Esophagus muscularis mucosa (tissue), 4 donors: ENCODE data around the gene CDC34. TPM values are rescaled to one million over a fixed set of nuclear protein-coding genes. Genes with fewer than 3 reads are reported as not detected.

ENCODE experiments used
- DNase-seq: peaks from one replicate; pipeline ENCODE4 v3.0.0-alpha.2; 2017; ENCODE audit errors: extremely low spot score
- H3K27ac ChIP-seq, 4 donors: fragments of 200-600 bp; sonication (generic); replicated peaks in 1 of 4; 1 replicate in 3 of 4; 2 replicates in 1 of 4; pipeline ENCODE4 v1.5.1; 2016 to 2019; ENCODE audit warnings: mild to moderate bottlenecking in 1 of 4
- H3K27me3 ChIP-seq, 4 donors: fragments of 200-600 bp; sonication (generic); one replicate each; pipeline versions ENCODE4 v1.5.1 to v1.6.0; 2016 to 2019
- H3K36me3 ChIP-seq, 4 donors: fragments of 200-600 bp; sonication (generic); one replicate each; pipeline ENCODE4 v1.5.1; 2016 to 2019
- H3K4me1 ChIP-seq, 4 donors: fragments of 200-600 bp; sonication (generic); one replicate each; pipeline ENCODE4 v1.5.1; 2016 to 2019
- H3K4me3 ChIP-seq, 4 donors: fragments of 200-600 bp; sonication (generic); 1 replicate in 2 of 4; 2 replicates in 2 of 4; pipeline ENCODE4 v1.5.1; 2016 to 2019; ENCODE audit warnings: mild to moderate bottlenecking in 4 of 4, moderate library complexity in 1 of 4
- H3K9me3 ChIP-seq, 4 donors: fragments of 200-600 bp; sonication (generic); 1 replicate in 3 of 4; 2 replicates in 1 of 4; pipeline ENCODE4 v1.5.1; 2016 to 2019
- EP300 ChIP-seq: sonication (generic); formaldehyde crosslinking; IDR thresholded peaks from one replicate; pipeline ENCODE4 v1.6.1; 2017; ENCODE audit warnings: antibody characterized with exemption
- POLR2A ChIP-seq: fragments of 450-650 bp; IDR thresholded peaks from one replicate; pipeline ENCODE4 v1.6.1; 2017; ENCODE audit warnings: antibody characterized with exemption, moderate library complexity, mild to moderate bottlenecking, low read depth
- POLR2AphosphoS5 ChIP-seq, 2 donors: sonication (generic); formaldehyde crosslinking; IDR thresholded peaks; one replicate each; pipeline ENCODE4 v1.6.1; 2017; ENCODE audit warnings: antibody characterized with exemption in 2 of 2
- WGBS: methylation state at CpG from one replicate; pipeline ENCODE4 v1.1.5; 2018; 5-methylcytosine and 5-hydroxymethylcytosine counted together
- intact Hi-C: fragments of 100-400 bp; cut with DNase I; formaldehyde crosslinking; loops from one replicate; pipeline ENCODE4 v1.15.1; 2023
- total RNA-seq, 4 donors: library from RNA; depleted of rRNA; stranded (reverse); fragments of >200 nt; gene quantifications; one replicate each; pipeline versions ENCODE4 v1.1.0 to v1.2.1, GENCODE V29; 2016
- TF ChIP-seq, protein P1 (sequence below), 3 experiments: fragments of 200-600 bp in 2 of 3; fragments of 450-650 bp in 1 of 3; sonication (generic) in 2 of 3; IDR thresholded peaks; one replicate each; pipeline ENCODE4 v1.5.1; 2017 to 2019; ENCODE audit warnings: antibody characterized with exemption in 3 of 3, mild to moderate bottlenecking in 2 of 3, moderate library complexity in 1 of 3

CDC34 gene
- total RNA-seq, 4 donors from 2014 or later = 62.5 to 100 (median 76.2) TPM

- DNase-seq = no peak
- H3K27me3 ChIP-seq = peaks cover 0 to 36% (median 0%) of the 10 kb centered on the region in 4 donors
- H3K4me1 ChIP-seq = peaks cover 11 to 28% (median 25%) of the 10 kb centered on the region in 4 donors
- no peak for TF ChIP-seq POLR2A
- no peak for TF ChIP-seq EP300
- TF ChIP-seq, protein P1, sequence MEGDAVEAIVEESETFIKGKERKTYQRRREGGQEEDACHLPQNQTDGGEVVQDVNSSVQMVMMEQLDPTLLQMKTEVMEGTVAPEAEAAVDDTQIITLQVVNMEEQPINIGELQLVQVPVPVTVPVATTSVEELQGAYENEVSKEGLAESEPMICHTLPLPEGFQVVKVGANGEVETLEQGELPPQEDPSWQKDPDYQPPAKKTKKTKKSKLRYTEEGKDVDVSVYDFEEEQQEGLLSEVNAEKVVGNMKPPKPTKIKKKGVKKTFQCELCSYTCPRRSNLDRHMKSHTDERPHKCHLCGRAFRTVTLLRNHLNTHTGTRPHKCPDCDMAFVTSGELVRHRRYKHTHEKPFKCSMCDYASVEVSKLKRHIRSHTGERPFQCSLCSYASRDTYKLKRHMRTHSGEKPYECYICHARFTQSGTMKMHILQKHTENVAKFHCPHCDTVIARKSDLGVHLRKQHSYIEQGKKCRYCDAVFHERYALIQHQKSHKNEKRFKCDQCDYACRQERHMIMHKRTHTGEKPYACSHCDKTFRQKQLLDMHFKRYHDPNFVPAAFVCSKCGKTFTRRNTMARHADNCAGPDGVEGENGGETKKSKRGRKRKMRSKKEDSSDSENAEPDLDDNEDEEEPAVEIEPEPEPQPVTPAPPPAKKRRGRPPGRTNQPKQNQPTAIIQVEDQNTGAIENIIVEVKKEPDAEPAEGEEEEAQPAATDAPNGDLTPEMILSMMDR (IDR thresholded peaks at IDR 0.05) = no peak
- no peak for TF ChIP-seq POLR2AphosphoS5 (IDR thresholded peaks at IDR 0.05)
- WGBS = 88% methylated on average over 21 of the region's 22 CpGs
- H3K27ac ChIP-seq = no peak overlapping the region
- intact Hi-C loops = loop anchor here (10.0 kb wide), 1 partner anchor 100 kb away; no protein-coding TSS in a partner anchor
- H3K4me3 ChIP-seq = no peak overlapping the region
- no peaks in the 10 kb centered on the region for H3K9me3 ChIP-seq
- no peaks in the 10 kb centered on the region for H3K36me3 ChIP-seq
Measured at GRCh38 chr19:485077-485476, 46.5 kb upstream of the CDC34 start.

- DNase-seq = no peak
- intact Hi-C loops = loop anchor here (10.0 kb wide), 1 partner anchor 101 kb away; no protein-coding TSS in a partner anchor
- H3K4me1 ChIP-seq = peaks cover 11 to 29% (median 25%) of the 10 kb centered on the region in 4 donors
- H3K4me3 ChIP-seq = no peak overlapping the region
- H3K36me3 ChIP-seq = no peaks in the 10 kb centered on the region
- peak overlapping the region in 1 of 4 donors; percentile 0 for H3K27ac ChIP-seq
- H3K9me3 ChIP-seq = no peaks in the 10 kb centered on the region
- H3K27me3 ChIP-seq = peaks cover 0 to 36% (median 0%) of the 10 kb centered on the region in 4 donors
- TF ChIP-seq EP300 (no peak), POLR2AphosphoS5 (IDR thresholded peaks at IDR 0.05) (peak in 1 of 2 donors; percentile 52)
- 28% methylated on average over 16 of the region's 23 CpGs for WGBS
Measured at GRCh38 chr19:485583-486236, 45.9 kb upstream of the CDC34 start.

DNA sequence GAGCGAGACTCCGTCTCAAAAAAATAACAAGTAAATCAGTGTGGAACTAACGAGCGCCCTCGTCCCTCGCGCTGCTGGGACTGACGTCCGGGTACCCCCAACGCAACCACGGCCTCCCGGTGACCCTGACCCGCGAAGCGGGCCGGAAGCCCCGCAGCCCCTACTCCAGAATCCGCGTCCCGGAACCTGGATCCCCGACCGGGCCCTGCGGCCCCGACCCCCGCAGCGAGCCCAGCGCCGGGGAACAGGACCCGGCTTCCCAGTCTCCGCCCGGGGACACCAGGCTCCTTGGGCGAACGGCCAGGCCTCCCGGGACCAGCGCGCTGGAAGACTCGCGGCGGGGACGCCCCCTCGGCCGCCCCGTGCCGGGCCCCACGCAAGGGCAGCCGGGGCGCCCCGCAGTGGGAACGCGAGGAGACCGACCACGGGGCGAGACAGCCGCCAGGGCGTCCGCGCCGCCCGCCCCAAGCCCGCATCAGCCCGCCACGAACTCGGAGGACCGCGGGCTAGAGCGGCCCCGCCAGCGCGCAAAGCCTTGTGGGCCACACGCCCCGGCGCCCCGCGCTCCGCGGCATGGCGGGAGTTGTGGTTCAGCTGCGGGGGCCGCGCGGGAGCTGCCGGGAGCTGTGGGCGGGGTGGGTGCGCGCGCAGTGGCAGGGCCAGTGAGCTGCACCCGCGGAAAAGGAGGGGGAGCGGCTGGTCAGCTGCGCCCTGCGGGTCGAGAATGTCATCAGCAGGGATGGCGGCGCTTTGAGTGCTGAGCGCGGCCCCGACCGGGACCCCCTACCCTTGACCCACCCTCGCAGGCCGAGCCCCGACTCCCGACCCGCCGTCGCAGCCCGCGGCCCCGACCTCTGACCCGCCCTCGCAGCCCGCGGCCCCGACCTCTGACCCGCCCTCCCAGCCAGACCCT lies 42.8 kb upstream of the CDC34 start:
- Histone ChIP-seq H3K27ac (peak overlapping the region; percentile 88 to 97 (median 92)), H3K4me3 (peak overlapping the region; percentile 90 to 97 (median 94)), H3K4me1 (peaks cover 11 to 29% (median 26%) of the 10 kb centered on the region in 4 donors), H3K27me3 (peaks cover 0 to 32% (median 0%) of the 10 kb centered on the region in 4 donors), H3K36me3 (no peaks in the 10 kb centered on the region), H3K9me3 (no peaks in the 10 kb centered on the region)
- 0% methylated on average over 6 of the region's 114 CpGs for WGBS
- TF ChIP-seq, protein P1 (IDR thresholded peaks at IDR 0.05) = peak in 2 of 3 experiments; percentile 3 to 45
- TF ChIP-seq EP300 (no peak), POLR2A (peak; percentile 51), POLR2AphosphoS5 (IDR thresholded peaks at IDR 0.05) (peak; percentile 88 to 94)
- intact Hi-C loops = loop anchor here (10.0 kb wide), 1 partner anchor 104 kb away; no protein-coding TSS in a partner anchor
- no peak for DNase-seq

- TF ChIP-seq, protein P1 (IDR thresholded peaks at IDR 0.05) = no peak
- TF ChIP-seq POLR2A = no peak
- TF ChIP-seq EP300 = no peak
- no peak for TF ChIP-seq POLR2AphosphoS5 (IDR thresholded peaks at IDR 0.05)
- Histone ChIP-seq H3K27me3 (peaks cover 0 to 29% (median 0%) of the 10 kb centered on the region in 4 donors), H3K36me3 (no peaks in the 10 kb centered on the region), H3K9me3 (no peaks in the 10 kb centered on the region), H3K27ac (peak overlapping the region; percentile 88 to 97 (median 92)), H3K4me1 (peaks cover 11 to 30% (median 28%) of the 10 kb centered on the region in 4 donors), H3K4me3 (peak overlapping the region; percentile 90 to 97 (median 94))
- DNase-seq = no peak
- intact Hi-C loops = loop anchor here (10.0 kb wide), 1 partner anchor 105 kb away; no protein-coding TSS in a partner anchor
- WGBS = 61% methylated on average over 19 of the region's 61 CpGs
Measured at GRCh38 chr19:489418-490196, 42.0 kb upstream of the CDC34 start.
